GM10266 (cell line): ENCODE results near the gene PTPN11.

ENCODE experiments used
- DNase-seq: peaks from one replicate; pipeline ENCODE4 v3.0.0; 2012; ENCODE audit errors: extremely low spot score
- CTCF ChIP-seq: IDR thresholded peaks from 2 replicates; pipeline ENCODE4 v1.5.1; 2012; ENCODE audit warnings: mild to moderate bottlenecking, low read depth; ENCODE audit not compliant: control insufficient read depth, insufficient read depth; ENCODE audit errors: missing control alignments

The PTPN11 gene

DNA sequence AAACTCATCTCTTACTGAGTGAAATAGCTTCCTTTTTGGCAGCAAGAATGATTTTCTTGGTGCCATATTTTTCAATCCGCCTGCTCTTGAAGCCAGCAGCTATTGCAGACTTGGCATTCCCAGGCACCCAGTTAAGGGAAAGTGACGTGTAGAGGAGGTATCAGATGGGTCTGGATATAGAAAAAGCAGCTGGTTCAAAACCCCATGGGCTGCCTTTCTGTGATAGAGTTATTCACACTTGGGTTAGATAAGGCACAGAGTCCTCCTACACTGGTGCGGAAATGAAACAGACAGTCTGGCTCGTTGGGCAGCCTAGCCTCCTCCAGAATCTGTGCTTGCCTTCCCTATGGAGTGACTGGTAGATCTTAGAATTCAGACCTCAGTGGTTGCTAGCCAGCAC is 62.2 kb downstream of the PTPN11 start:
- no peak for DNase-seq
- TF ChIP-seq CTCF: no peak

GRCh38 chr12:112482733-112483132 is 64.0 kb downstream of the PTPN11 start:
- DNase-seq: no peak
- TF ChIP-seq CTCF: no peak

- DNase-seq: no peak
- TF ChIP-seq CTCF: no peak
Measured at GRCh38 chr12:112486361-112486760, 67.6 kb downstream of the PTPN11 start.

GRCh38 chr12:112488257-112488876 is 69.6 kb downstream of the PTPN11 start:
- TF ChIP-seq CTCF: no peak
- DNase-seq: no peak

DNA sequence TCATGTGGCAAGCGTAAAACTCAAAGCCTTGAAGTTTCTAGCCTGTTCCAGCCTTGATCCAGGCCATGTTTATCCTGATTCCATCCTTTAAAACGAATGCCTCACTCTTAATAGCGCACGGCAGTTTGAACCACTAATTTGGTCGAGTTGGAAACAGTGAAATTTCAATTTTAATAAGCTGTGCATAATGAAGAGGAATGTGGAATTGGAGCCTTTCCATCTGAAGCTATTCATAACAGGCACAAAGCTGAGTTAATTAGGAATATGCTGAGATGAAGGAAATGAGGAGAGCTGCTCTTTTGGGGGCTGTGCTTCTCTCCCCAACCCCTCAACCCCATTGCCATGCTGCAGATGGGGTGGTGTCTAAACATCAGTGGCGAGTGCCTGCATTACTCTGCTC is 70.7 kb downstream of the PTPN11 start:
- no peak for TF ChIP-seq CTCF
- no peak for DNase-seq

DNA sequence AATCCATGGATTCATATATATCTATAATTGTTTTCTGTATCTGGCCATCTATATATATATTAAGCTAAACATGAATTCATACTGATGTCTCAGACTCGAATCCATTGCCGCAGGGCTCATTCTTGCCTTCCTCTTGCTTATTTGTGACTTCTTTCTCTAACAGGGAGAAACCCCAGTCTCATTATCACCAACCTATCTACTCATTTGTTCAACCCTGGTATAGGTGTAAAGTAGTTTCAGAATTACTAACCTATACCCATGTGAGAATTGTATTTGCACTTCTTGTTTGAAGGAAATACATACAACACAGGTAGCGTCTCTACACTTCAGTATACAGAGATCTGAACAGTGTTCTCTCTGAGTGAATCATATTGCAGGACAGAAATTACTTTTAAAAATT is 77.7 kb downstream of the PTPN11 start:
- TF ChIP-seq CTCF: no peak
- DNase-seq: peak; percentile 29

DNA sequence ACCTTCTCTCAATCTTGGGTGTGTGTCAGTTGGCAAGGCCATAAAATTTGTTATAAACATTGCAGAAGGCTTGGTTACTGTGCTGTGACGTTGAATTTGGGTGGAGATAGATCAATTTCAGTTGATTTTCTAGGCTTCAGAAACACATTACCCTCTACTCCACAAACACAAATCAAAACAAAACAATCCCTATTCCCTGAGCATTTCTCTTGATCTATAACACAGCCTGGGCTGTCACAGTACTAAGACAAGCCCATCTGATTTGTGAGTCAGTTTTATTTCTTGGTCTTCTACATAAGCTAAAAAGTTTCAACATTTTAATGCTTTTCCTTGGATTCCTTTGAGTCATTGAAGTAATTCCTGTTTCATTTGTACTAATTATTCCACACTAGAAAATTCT is 79.8 kb downstream of the PTPN11 start:
- no peak for TF ChIP-seq CTCF
- no peak for DNase-seq
